Ishikawa (cell line): ENCODE results near the gene EDIL3.

ENCODE experiments used
- CEBPB ChIP-seq: IDR thresholded peaks from 2 replicates; pipeline ENCODE4 v1.6.1; 2012
- CREB1 ChIP-seq: IDR thresholded peaks from 2 replicates; pipeline ENCODE4 v1.6.1; 2012; ENCODE audit warnings: low read depth
- EGR1 ChIP-seq: IDR thresholded peaks from 2 replicates; pipeline ENCODE4 v1.6.1; 2012
- EP300 ChIP-seq: IDR thresholded peaks from 2 replicates; pipeline ENCODE4 v1.6.1; 2012; ENCODE audit warnings: borderline replicate concordance
- FOXM1 ChIP-seq: IDR thresholded peaks from 2 replicates; pipeline ENCODE4 v1.6.1; 2012; ENCODE audit warnings: low read depth, borderline replicate concordance
- NFIC ChIP-seq: IDR thresholded peaks from 2 replicates; pipeline ENCODE4 v1.6.1; 2012
- RAD21 ChIP-seq: IDR thresholded peaks from 2 replicates; pipeline ENCODE4 v1.6.1; 2012; ENCODE audit warnings: low read depth
- TAF1 ChIP-seq: IDR thresholded peaks from 2 replicates; pipeline ENCODE4 v1.6.1; 2012; ENCODE audit warnings: low read depth, mild to moderate bottlenecking
- TCF12 ChIP-seq: IDR thresholded peaks from 2 replicates; pipeline ENCODE4 v1.6.1; 2012; ENCODE audit warnings: low read depth
- TEAD4 ChIP-seq: IDR thresholded peaks from 2 replicates; pipeline ENCODE4 v1.6.1; 2012
- YY1 ChIP-seq: IDR thresholded peaks from 2 replicates; pipeline ENCODE4 v1.6.1; 2012; ENCODE audit warnings: low read depth
- ZBTB7A ChIP-seq: IDR thresholded peaks from 2 replicates; pipeline ENCODE4 v1.6.1; 2012; ENCODE audit warnings: low read depth
- TF ChIP-seq, protein P1 (sequence below): IDR thresholded peaks from 2 replicates; pipeline ENCODE4 v1.6.1; 2012
- TF ChIP-seq, protein P2 (sequence below): IDR thresholded peaks from 2 replicates; pipeline ENCODE4 v1.6.1; 2012; ENCODE audit warnings: low read depth, mild to moderate bottlenecking
- TF ChIP-seq, protein P3 (sequence below): IDR thresholded peaks from 2 replicates; pipeline ENCODE4 v1.6.1; 2012

The EDIL3 gene

GRCh38 chr5:83900306-83900705, 484.4 kb downstream of the EDIL3 start:
- TF ChIP-seq CEBPB (no peak), CREB1 (no peak), ZBTB7A (no peak), TCF12 (no peak), TAF1 (no peak), FOXM1 (no peak), NFIC (no peak), EGR1 (no peak), TEAD4 (no peak), EP300 (no peak), RAD21 (no peak)
- TF ChIP-seq, protein P1, sequence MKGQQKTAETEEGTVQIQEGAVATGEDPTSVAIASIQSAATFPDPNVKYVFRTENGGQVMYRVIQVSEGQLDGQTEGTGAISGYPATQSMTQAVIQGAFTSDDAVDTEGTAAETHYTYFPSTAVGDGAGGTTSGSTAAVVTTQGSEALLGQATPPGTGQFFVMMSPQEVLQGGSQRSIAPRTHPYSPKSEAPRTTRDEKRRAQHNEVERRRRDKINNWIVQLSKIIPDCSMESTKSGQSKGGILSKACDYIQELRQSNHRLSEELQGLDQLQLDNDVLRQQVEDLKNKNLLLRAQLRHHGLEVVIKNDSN = no peak
- TF ChIP-seq, protein P2, sequence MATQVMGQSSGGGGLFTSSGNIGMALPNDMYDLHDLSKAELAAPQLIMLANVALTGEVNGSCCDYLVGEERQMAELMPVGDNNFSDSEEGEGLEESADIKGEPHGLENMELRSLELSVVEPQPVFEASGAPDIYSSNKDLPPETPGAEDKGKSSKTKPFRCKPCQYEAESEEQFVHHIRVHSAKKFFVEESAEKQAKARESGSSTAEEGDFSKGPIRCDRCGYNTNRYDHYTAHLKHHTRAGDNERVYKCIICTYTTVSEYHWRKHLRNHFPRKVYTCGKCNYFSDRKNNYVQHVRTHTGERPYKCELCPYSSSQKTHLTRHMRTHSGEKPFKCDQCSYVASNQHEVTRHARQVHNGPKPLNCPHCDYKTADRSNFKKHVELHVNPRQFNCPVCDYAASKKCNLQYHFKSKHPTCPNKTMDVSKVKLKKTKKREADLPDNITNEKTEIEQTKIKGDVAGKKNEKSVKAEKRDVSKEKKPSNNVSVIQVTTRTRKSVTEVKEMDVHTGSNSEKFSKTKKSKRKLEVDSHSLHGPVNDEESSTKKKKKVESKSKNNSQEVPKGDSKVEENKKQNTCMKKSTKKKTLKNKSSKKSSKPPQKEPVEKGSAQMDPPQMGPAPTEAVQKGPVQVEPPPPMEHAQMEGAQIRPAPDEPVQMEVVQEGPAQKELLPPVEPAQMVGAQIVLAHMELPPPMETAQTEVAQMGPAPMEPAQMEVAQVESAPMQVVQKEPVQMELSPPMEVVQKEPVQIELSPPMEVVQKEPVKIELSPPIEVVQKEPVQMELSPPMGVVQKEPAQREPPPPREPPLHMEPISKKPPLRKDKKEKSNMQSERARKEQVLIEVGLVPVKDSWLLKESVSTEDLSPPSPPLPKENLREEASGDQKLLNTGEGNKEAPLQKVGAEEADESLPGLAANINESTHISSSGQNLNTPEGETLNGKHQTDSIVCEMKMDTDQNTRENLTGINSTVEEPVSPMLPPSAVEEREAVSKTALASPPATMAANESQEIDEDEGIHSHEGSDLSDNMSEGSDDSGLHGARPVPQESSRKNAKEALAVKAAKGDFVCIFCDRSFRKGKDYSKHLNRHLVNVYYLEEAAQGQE = no peak
- TF ChIP-seq, protein P3, sequence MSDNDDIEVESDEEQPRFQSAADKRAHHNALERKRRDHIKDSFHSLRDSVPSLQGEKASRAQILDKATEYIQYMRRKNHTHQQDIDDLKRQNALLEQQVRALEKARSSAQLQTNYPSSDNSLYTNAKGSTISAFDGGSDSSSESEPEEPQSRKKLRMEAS = no peak

DNA sequence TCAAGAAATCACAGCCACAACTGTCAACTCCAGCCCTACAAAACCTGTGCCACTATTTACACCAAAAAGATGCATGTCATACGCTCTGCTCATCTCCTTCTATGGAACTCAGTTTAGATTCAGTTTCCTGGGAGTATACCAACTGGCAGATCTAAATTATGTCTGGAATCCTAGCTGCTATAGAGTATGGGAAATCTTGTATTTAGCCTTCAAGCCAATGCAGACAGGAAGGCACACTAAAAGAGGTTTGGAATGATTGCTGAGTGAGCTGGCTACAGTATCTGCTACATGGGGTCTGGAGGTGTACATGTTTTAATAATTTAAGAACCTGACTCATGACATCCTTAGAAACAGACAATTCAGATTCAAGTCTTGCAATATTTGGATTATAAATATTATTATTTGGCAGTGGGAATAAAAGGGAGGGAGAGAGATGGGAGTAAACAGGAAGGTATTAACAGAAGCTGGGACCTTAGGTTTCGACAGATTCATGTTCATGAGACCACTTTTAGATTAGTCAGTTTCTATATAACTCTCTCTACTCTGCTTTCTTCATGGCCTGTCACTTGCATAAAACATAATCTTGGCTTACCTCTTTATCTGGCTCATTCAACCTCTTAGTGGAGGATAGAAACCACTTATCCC, 485.2 kb downstream of the EDIL3 start:
- TF ChIP-seq YY1 = no peak
- TF ChIP-seq, protein P3 = no peak
- no peak for TF ChIP-seq TEAD4
- no peak for TF ChIP-seq CREB1
- TF ChIP-seq TCF12 = no peak
- TF ChIP-seq ZBTB7A = no peak
- TF ChIP-seq RAD21 = no peak
- TF ChIP-seq, protein P2 = no peak
- no peak for TF ChIP-seq TAF1
- TF ChIP-seq, protein P1 = no peak
- TF ChIP-seq FOXM1 = no peak
- TF ChIP-seq CEBPB = no peak
- TF ChIP-seq EGR1 = no peak
- no peak for TF ChIP-seq EP300

GRCh38 chr5:83895860-83896259, 488.8 kb downstream of the EDIL3 start:
- no peak for TF ChIP-seq YY1
- no peak for TF ChIP-seq RAD21
- no peak for TF ChIP-seq CREB1
- no peak for TF ChIP-seq NFIC
- no peak for TF ChIP-seq CEBPB
- TF ChIP-seq, protein P2 = no peak
- TF ChIP-seq, protein P3 = no peak
- no peak for TF ChIP-seq TEAD4
- no peak for TF ChIP-seq FOXM1
- no peak for TF ChIP-seq ZBTB7A
- no peak for TF ChIP-seq EP300

DNA sequence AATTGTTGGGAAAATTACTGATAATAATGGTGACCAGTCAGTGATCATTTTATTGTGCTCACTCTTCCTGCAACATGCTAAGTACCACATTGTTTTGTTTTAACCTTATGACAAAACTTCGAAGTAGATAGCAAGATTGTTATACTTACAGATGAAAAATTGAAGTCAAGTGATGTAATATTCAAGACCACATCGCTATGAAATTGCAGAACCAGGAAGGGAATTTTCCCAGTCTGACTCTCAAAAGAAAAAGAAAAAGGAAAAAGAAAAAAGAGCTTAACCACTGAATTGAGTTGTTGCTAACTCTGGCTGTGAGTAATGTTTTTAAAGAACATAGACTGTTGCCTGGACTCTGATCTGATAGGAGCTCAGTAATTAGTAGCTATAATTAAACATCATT, 493.4 kb downstream of the EDIL3 start:
- no peak for TF ChIP-seq TAF1
- TF ChIP-seq FOXM1 = no peak
- TF ChIP-seq, protein P3 = no peak
- no peak for TF ChIP-seq NFIC
- no peak for TF ChIP-seq YY1
- no peak for TF ChIP-seq CREB1
- TF ChIP-seq, protein P1 = no peak
- TF ChIP-seq ZBTB7A = no peak
- no peak for TF ChIP-seq EP300
- no peak for TF ChIP-seq TEAD4
- TF ChIP-seq CEBPB = no peak
- TF ChIP-seq, protein P2 = no peak
- TF ChIP-seq TCF12 = no peak
- no peak for TF ChIP-seq EGR1
- no peak for TF ChIP-seq RAD21
